ENCODE data around the gene HOXA7.

- TF ChIP-seq CTCF (IDR thresholded peaks at IDR 0.05) (no peak), POLR2A (IDR thresholded peaks at IDR 0.05) (no peak)
Measured at GRCh38 chr7:27154369-27154768, 2.1 kb downstream of the HOXA7 start.

All from Peyer's patch (tissue), 4 donors.